IPS-NIHi11 (cell line): ENCODE data around the gene MASP1.
"Not testable (repeated sequence)": the region's sequence is repeated elsewhere in the genome, so short reads cannot be mapped to it uniquely, and the experiment has no call there.

Experiments used
- DNase-seq: peaks from one replicate; pipeline ENCODE4 v3.0.0; 2012; ENCODE audit warnings: mixed read lengths, low spot score

The MASP1 gene

DNA sequence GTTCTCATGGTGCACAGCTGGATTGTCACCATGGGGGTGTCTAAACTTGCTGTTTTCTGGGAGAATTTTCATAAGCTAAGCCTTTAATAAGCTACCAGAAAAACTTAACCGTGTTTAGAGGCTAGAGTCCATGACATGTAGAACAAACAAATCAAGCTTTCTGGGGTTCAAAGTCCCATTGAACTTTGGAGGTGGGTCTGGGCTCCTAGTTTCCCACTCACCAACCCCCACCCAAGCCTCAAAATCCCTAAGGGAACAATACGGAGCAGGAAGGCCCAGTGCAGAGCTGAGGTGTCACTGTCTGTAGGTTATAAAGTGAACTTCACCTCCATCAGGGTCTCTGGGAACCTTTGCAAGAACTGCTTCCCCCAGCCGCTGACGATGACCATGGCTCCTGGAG lies 68.7 kb downstream of the MASP1 start:
- no peak for DNase-seq

DNA sequence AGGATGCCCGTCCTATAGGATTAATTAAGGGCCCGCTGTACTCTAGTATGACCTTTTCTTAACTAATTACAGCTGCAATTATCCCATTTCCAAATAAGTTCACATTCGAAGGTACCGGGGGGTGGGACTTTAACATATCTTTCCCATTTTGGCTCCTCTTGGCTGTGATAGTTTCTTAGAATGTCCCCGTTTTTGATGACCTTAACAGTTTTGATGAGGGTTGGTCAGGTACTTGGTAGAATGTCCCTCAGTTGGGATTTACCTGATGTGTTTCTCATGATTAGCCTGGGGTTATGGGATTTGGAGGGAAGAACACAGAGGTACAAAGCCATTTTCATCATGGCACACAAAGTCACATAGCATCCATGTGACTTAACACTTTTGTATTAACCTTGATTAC lies 76.1 kb downstream of the MASP1 start:
- no peak for DNase-seq

DNA sequence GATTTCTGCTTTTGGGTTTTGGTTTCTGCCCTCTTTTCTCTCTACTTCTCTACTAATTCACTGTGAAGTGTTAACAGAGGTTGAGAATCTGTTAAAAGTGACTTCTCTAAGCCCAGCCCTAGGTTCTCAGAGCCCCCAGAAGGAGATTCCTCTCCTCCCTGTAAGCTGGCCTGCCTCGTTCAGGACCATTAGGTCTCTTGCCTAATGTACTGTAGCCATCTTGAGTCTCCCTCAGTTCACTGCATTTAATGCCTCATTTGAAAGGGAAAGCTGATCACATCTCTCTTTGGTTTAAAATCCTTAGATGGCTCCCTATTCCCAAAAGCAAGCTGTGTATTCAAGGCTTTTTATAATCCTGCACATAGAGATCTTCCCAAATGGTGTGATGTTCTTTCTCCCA lies 77.9 kb downstream of the MASP1 start:
- no peak for DNase-seq

DNA sequence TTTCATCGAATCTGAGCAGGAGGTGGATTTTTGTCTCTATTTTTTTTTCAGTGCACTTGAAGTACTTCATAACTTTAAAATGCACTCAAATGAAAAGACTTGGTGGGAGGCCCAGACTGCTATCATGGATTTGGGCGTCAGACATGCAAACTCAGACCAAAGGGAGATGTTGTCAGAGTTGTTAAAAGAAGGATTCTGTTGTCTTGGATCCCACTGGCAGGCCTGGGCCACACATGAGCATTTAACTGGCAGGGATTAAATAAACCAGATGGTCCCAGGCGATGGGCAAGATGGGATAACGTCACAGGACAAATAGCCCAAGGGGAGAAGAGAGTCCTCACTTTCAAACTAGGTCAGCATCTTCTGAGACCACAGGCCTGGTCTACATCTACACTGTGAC lies 78.8 kb downstream of the MASP1 start:
- no peak for DNase-seq

DNA sequence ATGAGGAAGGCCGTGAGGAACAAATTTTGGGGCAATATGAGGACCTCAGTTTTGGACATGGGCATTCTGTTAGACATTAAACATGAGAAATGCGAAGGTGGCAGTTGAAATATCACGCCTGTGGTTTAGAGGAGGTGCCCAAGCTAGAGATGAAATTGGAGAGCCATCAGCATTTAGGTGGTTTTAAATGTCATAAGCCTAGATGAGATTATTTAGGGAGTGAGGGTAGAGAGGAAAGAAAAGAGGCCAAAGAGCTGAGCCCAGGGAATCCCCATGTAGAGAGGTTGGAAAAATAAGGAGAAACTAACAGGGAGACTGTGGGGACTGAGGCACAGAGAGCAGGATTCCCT lies 79.4 kb downstream of the MASP1 start:
- DNase-seq, result no peak

DNA sequence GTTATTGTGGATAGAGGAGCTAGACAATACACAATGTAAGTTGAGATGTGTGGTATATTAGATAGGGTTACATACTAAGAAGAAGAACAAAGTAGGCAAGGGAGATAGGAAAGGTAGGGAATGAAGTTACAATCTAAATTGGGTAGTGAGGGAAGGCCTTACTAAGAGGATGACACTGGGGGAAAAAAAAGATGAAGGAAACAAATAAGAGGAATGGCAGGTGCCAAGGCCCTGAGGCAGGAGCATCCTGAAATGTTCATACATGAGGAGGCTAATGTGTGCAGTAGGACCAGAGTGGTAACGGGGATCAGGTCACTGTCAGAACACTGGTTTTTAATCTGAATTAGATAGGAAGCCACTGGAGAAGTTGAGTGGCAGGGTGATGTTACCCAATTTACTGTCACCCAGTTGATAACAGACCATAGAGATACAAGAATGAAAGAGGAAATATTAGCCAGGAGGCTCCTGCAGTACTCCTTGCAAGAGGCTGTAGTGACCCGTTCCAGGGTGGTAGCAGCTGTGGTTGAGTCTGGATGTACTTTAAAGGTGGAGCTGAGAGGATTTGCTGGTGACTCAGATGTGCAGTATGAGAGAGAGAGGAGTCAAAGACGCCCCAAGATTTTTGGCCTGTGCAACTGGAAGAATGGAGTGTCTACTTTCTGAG lies 79.9 kb downstream of the MASP1 start:
- no peak for DNase-seq

DNA sequence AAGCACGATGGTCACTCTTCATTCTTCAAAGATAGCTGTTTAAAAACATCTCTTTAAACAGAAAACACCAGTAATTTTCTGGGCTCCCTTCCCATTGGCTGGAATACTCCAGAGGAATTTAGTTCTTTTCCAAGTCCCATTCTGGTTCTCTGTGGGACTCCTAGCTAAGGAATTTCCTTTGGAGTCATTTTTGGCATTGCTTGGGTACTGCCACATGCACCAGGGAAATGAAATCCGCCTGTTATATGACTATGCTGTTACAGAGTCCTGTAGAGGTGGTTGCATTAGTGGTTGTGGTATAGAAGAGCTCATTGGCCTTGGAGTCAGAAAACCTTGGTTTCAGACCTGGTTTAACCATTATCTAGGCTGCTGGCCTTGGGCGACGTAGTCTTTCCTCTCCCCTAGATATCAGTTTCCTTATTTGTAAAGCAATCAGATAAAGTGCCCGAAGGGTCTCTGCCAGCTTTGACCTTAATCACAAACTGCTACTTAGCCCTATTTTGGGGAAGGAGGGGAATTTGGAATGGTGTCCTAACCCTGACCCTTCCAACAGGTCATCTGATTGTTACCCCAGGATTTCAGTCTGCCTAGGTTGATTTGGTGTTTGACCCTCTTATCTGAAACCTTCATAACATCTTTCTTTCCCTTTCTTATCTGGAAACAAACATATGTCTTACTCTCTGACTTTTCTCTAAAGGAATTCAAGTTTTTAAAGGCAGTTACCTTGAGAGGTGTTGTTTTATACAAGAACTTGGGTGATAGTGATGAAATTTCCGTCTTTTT lies 80.8 kb downstream of the MASP1 start:
- peak; percentile 67 for DNase-seq

DNA sequence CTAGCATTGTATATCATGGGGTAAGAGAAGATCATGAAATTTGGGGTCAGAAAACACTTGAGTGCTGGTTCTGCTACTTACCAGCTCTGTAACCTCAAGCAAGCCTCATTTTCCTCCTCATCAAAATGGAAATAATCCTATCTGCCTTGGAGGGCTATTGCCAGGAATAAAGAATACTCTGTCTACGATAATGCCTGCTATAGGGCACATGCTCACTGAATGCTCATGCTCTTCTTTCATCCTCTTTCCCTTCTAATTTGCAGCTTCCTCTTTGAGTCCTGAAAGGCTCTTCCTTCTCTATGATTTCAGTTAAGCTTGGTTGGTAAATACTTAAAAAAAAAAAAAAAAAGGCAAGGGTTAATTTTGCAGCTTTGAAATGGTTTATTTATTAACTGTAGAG lies 81.4 kb downstream of the MASP1 start:
- no peak for DNase-seq

DNA sequence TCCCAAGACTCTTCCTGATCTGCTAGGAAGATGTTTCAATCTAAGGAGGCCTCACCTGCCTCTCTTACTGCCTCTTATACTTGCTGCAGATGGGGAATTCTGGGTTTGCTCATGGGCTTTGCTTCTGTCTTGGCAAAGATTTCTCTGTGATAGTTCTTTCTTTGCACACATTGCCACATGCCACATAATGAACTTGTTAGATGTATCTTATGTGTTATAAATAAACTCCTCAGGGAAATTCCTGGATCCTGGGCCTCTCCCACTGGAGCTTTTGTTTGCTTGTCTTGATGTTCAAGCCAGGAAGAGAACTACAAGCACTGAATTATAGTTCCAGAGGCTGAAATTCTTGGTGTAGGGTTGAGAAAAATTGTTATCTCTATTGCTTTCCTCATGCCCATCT lies 82.0 kb downstream of the MASP1 start:
- DNase-seq, result no peak

DNA sequence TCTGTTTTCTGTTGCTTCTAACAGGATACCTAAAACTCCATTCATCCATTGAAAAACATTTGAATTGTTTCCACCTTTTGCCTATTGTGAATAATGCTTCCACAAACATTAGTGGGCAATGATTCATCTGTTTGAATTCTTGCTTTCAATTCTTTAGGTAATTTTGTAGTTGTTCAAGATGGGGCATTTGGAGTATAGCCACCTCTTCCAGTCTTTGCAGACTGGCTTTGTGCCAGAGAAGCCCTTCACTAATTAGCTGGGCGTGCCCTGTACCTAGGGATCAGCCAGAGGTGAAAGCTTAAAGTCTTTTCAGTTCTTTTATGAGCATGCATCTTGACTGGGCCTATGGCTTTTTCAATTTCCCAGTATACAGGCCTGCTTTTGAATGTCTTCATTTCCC lies 83.4 kb downstream of the MASP1 start:
- DNase-seq, result no peak

DNA sequence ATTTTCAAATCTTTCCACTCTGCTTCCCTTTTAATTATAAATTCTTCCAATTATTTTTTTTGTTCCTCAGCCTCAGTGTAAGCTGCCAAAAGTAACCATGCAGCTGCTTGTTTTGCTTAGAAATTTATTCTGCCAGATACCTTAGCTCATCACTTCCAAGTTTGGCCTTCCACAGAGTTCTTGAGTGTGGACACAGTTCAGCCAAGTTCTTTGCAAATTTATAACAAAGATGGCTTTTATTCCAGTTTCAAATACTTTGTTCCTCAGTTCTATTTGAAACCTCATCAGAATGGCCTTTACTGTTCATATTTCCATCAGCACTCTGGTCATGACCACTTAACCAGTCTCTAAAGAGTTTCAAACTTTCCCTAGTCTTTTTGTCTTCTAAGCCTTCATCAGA lies 83.9 kb downstream of the MASP1 start:
- DNase-seq, result no peak

DNA sequence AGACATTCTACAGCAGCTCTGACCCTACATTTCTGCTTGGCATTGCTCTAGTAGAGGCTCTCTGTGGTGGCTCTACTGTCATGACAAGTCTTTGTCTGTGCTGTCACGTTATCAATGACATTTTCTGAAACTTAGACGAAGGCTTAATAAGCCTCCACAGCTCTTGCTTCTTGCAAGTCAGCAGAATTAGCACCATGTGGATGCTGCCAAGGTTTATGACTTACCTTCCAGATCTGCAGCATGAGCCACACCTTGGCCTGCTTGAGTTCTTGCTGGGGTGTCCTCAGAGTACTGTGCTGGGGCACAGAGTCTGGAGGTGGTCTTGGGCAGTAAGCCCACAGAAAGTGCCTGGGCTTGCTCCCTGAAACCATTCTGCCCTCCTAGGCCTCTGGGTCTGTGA lies 84.5 kb downstream of the MASP1 start:
- DNase-seq, result no peak

DNA sequence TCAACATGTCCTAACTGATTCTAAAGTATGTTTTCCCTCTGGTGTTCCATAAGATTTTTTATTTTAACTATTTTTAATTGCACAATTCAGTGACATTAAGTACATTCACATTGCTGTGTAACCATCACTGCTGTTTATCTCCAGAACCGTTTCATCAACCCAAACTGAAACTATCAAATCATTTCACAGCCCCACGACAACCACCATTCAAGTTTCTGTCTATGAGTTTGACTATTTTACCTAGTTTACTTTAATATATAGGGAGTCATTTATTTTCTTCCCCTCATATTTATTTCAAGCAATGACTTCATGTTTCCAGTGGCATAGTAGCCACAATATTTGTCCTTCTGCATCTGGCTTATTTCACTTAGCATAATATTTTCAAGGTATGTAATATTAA lies 85.9 kb downstream of the MASP1 start:
- DNase-seq, result no peak

DNA sequence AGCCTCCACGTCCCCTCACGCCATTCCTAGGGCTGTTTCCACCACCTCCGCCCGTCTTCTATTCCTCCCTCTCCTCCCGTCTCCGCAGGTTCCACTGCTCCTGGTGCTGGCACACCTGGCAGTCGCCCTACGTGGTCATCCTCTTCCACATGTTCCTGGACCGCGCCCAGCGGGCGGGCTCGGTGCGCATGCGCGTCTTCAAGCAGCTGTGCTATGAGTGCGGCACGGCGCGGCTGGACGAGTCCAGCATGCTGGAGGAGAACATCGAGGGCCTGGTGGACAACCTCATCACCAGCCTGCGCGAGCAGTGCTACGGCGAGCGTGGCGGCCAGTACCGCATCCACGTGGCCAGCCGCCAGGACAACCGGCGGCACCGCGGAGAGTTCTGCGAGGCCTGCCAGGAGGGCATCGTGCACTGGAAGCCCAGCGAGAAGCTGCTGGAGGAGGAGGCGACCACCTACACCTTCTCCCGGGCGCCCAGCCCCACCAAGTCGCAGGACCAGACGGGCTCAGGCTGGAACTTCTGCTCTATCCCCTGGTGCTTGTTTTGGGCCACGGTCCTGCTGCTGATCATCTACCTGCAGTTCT lies 92.0 kb downstream of the MASP1 start:
- DNase-seq, result not testable (repeated sequence)

DNA sequence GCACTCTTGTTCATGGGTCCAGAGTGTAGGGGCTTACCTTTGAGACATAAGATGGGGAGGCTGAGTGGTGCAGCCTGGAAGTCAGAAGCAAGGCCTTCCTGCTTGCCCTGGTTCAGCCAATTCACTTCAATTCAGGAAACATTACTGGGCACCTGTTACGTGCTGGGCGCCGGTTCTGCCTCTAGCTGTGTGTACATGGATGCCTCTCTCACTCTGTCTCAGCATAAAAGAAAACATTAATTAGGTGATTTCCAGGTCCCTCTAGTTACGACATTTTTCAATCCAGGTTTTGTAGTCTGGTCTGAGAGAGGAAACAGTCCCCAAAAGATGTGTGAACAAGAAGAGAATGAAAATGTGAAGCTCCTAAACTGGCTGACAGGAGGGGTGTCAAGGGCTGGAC lies 93.0 kb downstream of the MASP1 start:
- no peak for DNase-seq

DNA sequence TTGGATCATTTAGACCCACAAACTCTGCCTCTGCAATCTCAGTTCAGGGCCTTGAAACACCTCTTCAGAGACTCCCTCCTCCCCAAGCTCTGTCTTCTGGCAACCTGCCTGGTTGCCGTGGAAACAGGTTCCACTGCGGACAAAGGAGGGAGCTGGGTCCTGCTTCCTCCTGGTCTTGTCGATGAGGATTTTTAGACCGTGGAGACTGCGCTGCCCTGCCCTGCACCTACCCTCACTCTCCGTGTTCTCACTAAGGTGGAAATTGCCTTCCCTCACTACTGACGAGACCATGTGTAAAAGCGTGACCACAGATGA lies 94.2 kb downstream of the MASP1 start, which contains the start of gene RTP1:
TSS of gene RTP1 (plus strand) at position 152 of the 315 bp plus-strand sequence. CDS start at position 182, 30 bp downstream.
- DNase-seq, result peak; percentile 69

DNA sequence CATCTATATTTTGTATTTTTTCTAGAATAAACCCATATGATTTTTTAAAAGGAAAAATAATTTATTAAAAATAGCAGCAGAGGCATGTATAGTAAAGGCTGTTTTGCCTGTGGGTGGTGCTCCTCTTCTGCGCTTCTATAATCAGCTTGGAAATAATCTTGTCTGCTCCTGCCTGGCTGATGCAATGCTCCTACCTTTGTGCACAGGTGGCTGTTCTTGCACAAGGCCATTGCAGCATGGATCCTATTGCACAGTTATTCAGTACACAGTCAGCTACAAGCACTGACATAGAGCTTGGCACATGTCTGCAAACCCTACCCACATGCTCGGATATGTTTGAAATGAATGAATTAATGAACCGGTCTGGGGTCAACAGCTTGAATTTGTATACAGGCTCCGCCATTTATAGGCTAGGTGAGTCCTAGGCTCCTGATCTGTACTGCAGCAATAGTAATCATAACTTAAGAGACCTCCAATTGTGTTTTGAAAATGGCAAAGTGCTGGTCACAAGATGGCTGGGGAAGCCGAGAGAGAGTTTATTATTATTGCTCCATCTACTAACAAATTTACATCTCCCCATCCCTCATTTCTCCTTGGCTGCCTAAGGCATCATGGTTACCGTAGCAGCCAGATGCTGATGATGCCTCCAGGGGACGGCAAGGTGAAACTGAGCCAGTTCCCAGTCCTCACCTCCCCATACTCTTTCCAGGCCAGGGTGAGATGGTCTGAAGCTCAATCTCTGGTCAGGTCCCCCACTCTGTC lies 94.8 kb downstream of the MASP1 start:
- no peak for DNase-seq

DNA sequence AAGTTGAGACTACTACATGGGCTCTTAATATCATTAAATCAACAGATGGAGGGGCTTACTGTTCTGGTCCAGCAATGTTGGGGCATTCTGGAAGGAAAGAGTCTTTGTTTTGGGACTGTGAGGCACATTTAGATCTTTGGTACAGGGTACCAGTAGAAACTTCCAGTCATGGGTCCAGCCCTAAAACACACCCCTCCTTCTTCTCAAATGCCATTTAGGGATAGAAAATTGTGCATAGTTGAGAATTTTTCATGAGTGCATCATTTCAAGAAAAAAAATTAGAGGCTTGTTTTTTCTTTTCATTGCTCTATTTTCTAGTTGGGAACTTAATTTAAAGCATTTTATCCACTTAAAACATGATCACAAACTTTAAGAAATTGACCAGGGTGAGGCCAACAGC lies 98.4 kb downstream of the MASP1 start:
- DNase-seq, result no peak

DNA sequence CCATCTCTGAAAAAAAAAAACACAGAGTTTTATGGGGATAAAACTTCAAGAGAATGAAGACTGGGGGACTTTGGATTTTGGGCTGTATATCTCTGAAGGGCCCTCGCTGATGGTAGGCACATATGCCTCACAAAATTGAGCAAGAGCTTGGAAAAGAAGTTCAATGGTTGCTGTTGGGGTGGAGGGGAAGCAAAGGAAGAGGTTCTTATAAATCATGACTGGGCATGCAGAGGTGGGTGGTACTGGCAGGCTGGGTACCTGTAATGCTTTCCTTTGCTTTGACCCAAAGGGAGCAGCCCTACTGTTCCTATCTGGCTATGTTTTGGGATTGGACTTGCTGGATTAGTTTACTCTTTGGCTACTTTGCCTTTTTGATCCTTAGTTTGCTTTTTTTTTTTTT lies 100.3 kb downstream of the MASP1 start:
- no peak for DNase-seq

DNA sequence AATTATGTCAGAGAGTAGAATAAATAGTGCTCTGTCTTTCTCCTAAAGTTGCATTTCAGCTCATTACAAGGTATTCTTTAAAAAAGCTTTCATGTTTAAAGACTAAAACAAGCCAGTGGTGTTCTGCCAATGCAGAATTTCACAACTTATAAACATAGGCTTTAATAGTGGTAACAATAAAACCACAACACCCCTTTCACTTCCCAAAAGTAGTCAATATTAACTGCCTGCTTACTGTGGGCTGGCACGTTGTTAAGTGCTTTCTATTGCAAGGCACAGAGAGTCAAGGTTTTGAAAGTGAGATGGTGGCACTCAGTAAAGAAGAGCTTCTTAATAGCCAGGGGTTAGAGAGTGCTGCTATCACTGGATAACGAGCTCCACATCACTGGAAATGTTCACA lies 102.6 kb downstream of the MASP1 start:
- DNase-seq, result no peak

DNA sequence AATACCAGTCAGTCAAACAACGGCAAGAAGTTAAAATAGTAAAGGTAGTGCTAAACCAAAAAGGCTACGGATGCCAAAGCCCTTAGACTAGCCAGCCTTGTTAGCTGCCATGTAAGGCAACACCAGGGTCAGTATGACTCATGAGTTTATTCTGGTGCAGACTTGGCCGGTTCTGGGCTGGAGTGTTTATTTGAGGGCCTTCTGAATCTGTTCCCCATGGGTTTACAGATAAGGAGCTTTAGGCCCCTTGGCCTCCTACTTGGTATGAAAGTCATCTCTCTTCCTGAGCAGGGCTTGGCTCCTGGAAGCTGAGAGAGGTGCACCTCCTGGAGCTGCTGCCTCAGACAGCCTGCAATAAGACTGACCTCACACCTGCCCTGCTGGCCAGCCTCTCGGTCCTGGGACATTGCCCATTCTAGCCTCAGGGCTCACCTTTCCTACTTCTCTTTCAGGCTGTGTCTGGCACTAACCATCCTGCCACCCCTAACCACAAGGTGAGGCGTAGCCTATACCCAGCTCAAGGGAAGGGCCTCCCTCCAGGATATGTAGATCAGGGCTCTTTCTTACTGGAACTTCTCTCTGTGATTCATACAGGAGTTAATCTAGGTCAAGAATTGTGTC lies 104.6 kb downstream of the MASP1 start:
- no peak for DNase-seq

DNA sequence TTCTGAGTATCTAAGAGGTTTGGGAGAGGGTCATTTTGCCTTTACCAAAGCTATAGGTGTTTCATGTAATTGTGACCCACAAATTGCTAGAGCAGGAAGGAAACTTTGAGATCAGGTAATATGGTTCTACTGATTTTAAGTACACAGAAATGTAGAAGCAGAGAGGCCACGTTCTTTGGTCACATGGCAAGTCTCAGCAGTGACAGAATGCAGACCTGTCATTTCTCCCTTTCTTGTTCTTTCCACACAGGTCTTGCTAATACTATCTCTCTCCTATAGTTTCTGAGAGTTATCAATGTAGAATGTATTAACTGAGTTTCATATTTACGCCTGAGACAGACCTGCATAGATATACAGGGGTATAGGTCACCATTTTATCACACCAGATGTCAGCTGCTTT lies 105.2 kb downstream of the MASP1 start:
- DNase-seq, result no peak

DNA sequence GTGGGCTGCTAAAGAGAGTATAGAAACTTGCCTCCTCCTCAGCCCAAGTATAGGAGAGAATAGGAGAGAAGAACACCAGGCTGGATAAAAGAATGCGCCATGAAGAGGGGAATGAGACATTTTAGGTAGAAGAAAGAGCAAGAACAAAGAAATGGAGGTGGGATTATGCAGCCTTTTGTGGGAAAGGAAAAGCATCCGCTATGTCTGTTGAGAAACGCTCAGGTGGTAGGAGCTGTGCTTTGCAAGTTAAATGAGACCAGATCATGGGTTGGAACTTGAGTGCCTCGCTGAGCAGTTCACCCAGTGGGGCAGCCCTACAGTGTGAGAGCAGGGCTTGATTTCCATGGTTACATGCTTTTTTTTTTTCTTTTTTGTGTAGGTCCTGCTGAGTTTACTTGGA lies 105.8 kb downstream of the MASP1 start:
- peak; percentile 47 for DNase-seq
